HepG2 (cell line): ENCODE results near the gene AOX1. TPM values are rescaled to one million over a fixed set of nuclear protein-coding genes. Genes with fewer than 3 reads are reported as not detected.

Experiments used
- ADNP ChIP-seq: sonication (generic); formaldehyde crosslinking; IDR thresholded peaks from 2 replicates; pipeline ENCODE4 v1.4.0; 2020; ENCODE audit warnings: missing genetic modification reagents
- DPF2 ChIP-seq: sonication (generic); formaldehyde crosslinking; IDR thresholded peaks from 2 replicates; pipeline ENCODE4 v1.4.0; 2020; ENCODE audit warnings: mild to moderate bottlenecking, low read depth, missing genetic modification reagents, borderline replicate concordance
- EEA1 ChIP-seq: sonication (generic); formaldehyde crosslinking; IDR thresholded peaks from 2 replicates; pipeline ENCODE4 v1.5.1; 2020; ENCODE audit warnings: mild to moderate bottlenecking, missing genetic modification reagents, borderline replicate concordance
- FOXJ3 ChIP-seq: sonication (generic); formaldehyde crosslinking; IDR thresholded peaks from 2 replicates; pipeline ENCODE4 v1.4.0; 2020; ENCODE audit warnings: missing genetic modification reagents, mild to moderate bottlenecking, borderline replicate concordance
- HOMEZ ChIP-seq: IDR thresholded peaks from 2 replicates; pipeline ENCODE4 v1.6.1; 2016; ENCODE audit warnings: low read depth
- MED1 ChIP-seq: sonication (generic); formaldehyde crosslinking; IDR thresholded peaks from 2 replicates; pipeline ENCODE4 v1.4.0; 2020; ENCODE audit warnings: missing genetic modification reagents
- MEF2D ChIP-seq: sonication (generic); formaldehyde crosslinking; IDR thresholded peaks from 2 replicates; pipeline ENCODE4 v1.5.1; 2020; ENCODE audit warnings: mild to moderate bottlenecking, missing genetic modification reagents
- RBAK ChIP-seq: sonication (generic); formaldehyde crosslinking; IDR thresholded peaks from 2 replicates; pipeline ENCODE4 v1.5.1; 2020; ENCODE audit warnings: mild to moderate bottlenecking, missing genetic modification reagents
- RNF2 ChIP-seq: fragments of 450-650 bp; conservative IDR thresholded peaks from 2 replicates; pipeline ENCODE4 v1.6.1; 2016; ENCODE audit warnings: low read depth
- SOX13 ChIP-seq, 3 experiments: fragments of 450-650 bp in 1 of 3; sonication (generic) in 1 of 3; formaldehyde crosslinking in 1 of 3; IDR thresholded peaks in 2 of 3; conservative IDR thresholded peaks in 1 of 3; 2 replicates each; pipeline versions ENCODE4 v1.5.0 to v1.6.1; 2016 to 2020; ENCODE audit warnings: antibody characterized with exemption in 1 of 3, mild to moderate bottlenecking in 1 of 3, missing compliant biosample characterization in 1 of 3, missing genetic modification reagents in 1 of 3, moderate library complexity in 1 of 3
- TBX3 ChIP-seq: fragments of 450-650 bp; IDR thresholded peaks from 2 replicates; pipeline ENCODE4 v1.6.1; 2017; ENCODE audit warnings: antibody characterized with exemption, mild to moderate bottlenecking, inconsistent platforms, borderline replicate concordance
- ZBTB38 ChIP-seq: sonication (generic); formaldehyde crosslinking; IDR thresholded peaks from 2 replicates; pipeline ENCODE4 v1.5.1; 2020; ENCODE audit warnings: mild to moderate bottlenecking, missing genetic modification reagents
- ZFP62 ChIP-seq: sonication (generic); formaldehyde crosslinking; IDR thresholded peaks from 2 replicates; pipeline ENCODE4 v1.4.0; 2020; ENCODE audit warnings: missing genetic modification reagents
- ZNF263 ChIP-seq: sonication (generic); formaldehyde crosslinking; IDR thresholded peaks from 2 replicates; pipeline ENCODE4 v1.4.0; 2020; ENCODE audit warnings: missing genetic modification reagents
- ZNF317 ChIP-seq: sonication (generic); formaldehyde crosslinking; IDR thresholded peaks from 2 replicates; pipeline ENCODE4 v1.5.0; 2020; ENCODE audit warnings: mild to moderate bottlenecking, missing genetic modification reagents
- ZNF350 ChIP-seq: sonication (generic); formaldehyde crosslinking; IDR thresholded peaks from 2 replicates; pipeline ENCODE4 v1.4.0; 2020; ENCODE audit warnings: mild to moderate bottlenecking, low read depth, missing genetic modification reagents, borderline replicate concordance
- ZNF761 ChIP-seq: sonication (generic); formaldehyde crosslinking; conservative IDR thresholded peaks from 2 replicates; pipeline ENCODE4 v1.4.0; 2020; ENCODE audit warnings: mild to moderate bottlenecking, missing genetic modification reagents
- ZNF766 ChIP-seq: sonication (generic); formaldehyde crosslinking; IDR thresholded peaks from 2 replicates; pipeline ENCODE4 v1.5.0; 2020; ENCODE audit warnings: missing genetic modification reagents, borderline replicate concordance
- ZNF883 ChIP-seq: sonication (generic); formaldehyde crosslinking; IDR thresholded peaks from 2 replicates; pipeline ENCODE4 v1.5.1; 2020; ENCODE audit warnings: mild to moderate bottlenecking, missing genetic modification reagents; ENCODE audit errors: not compliant biosample characterization
- polyA plus RNA-seq, 8 experiments: library from polyadenylated mRNA; depleted of rRNA in 3 of 8; stranded (reverse) in 7 of 8; unstranded in 1 of 8; fragments of >200 nt; fragmentation: Illumina TruSeq in 4 of 8; extraction: Trizol in 4 of 8; gene quantifications; 2 replicates each; pipeline versions ENCODE4 v1.2.1 to v1.2.3, GENCODE V29; 2011 to 2016; ENCODE audit warnings: low read depth in 4 of 8, missing spikeins in 1 of 8, mixed read lengths in 1 of 8; ENCODE audit not compliant: insufficient read depth in 1 of 8
- total RNA-seq, 5 experiments: library from RNA; depleted of rRNA; stranded (reverse); fragments of >200 nt; fragmentation: Illumina TruSeq; extraction: Trizol; gene quantifications; 2 replicates each; pipeline ENCODE4 v1.2.3, GENCODE V29; 2016; ENCODE audit warnings: low read depth in 1 of 5
- TF ChIP-seq, protein P1 (sequence below): sonication (generic); formaldehyde crosslinking; conservative IDR thresholded peaks from 2 replicates; pipeline ENCODE4 v1.4.0; 2020; ENCODE audit warnings: mild to moderate bottlenecking, missing genetic modification reagents, moderate library complexity
- TF ChIP-seq, protein P2 (sequence below): IDR thresholded peaks from 2 replicates; pipeline ENCODE4 v1.6.1; 2016; ENCODE audit warnings: missing compliant biosample characterization, missing genetic modification reagents, borderline replicate concordance
- TF ChIP-seq, protein P3 (sequence below): sonication (generic); formaldehyde crosslinking; IDR thresholded peaks from 2 replicates; pipeline ENCODE4 v1.9.0; 2021; ENCODE audit warnings: missing genetic modification reagents, borderline replicate concordance

Gene AOX1
- total and polyA plus RNA-seq, 2 of the 13 experiments (the other 11 are each of a cell fraction or from before 2014, with no cell fraction given), result 9.2 to 18.0 TPM

DNA sequence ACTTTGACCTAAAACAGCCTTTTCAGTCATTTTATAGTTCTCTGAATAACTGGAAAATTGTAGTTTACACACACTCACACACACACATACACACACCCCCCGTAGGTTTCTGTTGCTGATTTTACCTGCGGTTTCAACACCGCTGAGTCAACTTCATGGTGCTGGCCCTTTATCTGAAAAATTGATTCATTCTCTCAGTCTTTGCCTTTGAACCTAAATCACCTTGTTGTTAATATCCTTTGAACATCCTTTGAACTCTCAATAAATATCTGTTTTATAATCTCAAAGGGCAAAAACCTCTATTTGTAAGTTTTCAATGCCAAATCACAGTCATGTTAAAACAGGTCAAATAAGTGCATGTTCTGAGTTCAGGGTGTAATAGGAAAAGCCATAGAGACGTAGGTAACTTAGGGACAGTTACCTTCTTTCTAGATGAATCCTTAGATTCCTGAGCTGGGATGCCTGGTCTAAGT lies 116.9 kb downstream of the AOX1 start (continued):
- TF ChIP-seq, protein P1, sequence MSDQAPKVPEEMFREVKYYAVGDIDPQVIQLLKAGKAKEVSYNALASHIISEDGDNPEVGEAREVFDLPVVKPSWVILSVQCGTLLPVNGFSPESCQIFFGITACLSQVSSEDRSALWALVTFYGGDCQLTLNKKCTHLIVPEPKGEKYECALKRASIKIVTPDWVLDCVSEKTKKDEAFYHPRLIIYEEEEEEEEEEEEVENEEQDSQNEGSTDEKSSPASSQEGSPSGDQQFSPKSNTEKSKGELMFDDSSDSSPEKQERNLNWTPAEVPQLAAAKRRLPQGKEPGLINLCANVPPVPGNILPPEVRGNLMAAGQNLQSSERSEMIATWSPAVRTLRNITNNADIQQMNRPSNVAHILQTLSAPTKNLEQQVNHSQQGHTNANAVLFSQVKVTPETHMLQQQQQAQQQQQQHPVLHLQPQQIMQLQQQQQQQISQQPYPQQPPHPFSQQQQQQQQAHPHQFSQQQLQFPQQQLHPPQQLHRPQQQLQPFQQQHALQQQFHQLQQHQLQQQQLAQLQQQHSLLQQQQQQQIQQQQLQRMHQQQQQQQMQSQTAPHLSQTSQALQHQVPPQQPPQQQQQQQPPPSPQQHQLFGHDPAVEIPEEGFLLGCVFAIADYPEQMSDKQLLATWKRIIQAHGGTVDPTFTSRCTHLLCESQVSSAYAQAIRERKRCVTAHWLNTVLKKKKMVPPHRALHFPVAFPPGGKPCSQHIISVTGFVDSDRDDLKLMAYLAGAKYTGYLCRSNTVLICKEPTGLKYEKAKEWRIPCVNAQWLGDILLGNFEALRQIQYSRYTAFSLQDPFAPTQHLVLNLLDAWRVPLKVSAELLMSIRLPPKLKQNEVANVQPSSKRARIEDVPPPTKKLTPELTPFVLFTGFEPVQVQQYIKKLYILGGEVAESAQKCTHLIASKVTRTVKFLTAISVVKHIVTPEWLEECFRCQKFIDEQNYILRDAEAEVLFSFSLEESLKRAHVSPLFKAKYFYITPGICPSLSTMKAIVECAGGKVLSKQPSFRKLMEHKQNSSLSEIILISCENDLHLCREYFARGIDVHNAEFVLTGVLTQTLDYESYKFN, result peak; percentile 94
- TF ChIP-seq HOMEZ (CRISPR knock-in tag), result peak; percentile 32; the same call in 1 of the 2 replicates
- no peak for TF ChIP-seq ZFP62 (CRISPR knock-in tag)
- TF ChIP-seq ZNF761 (CRISPR knock-in tag), result no peak
- TF ChIP-seq ZBTB38, result no peak
- no peak for TF ChIP-seq ADNP
- peak; percentile 76; the same call in 1 of the 2 replicates for TF ChIP-seq SOX13 (IDR thresholded peaks at IDR 0.05)
- peak in 1 of 2 experiments; percentile 88; a peak in 2 of 4 replicates for TF ChIP-seq SOX13 (CRISPR knock-in tag; conservative IDR thresholded peaks at IDR 0.05 in 1 of 2, IDR thresholded peaks at IDR 0.05 in 1 of 2)
- TF ChIP-seq DPF2 (CRISPR knock-in tag), result peak; percentile 73; the same call in 1 of the 2 replicates
- TF ChIP-seq, protein P2, sequence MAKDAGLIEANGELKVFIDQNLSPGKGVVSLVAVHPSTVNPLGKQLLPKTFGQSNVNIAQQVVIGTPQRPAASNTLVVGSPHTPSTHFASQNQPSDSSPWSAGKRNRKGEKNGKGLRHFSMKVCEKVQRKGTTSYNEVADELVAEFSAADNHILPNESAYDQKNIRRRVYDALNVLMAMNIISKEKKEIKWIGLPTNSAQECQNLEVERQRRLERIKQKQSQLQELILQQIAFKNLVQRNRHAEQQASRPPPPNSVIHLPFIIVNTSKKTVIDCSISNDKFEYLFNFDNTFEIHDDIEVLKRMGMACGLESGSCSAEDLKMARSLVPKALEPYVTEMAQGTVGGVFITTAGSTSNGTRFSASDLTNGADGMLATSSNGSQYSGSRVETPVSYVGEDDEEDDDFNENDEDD (CRISPR knock-in tag), result no peak
- no peak for TF ChIP-seq ZNF350 (CRISPR knock-in tag)
- TF ChIP-seq FOXJ3, result 0 out of 2 replicates have a peak, but pooled peaks have one; percentile 46
- TF ChIP-seq MEF2D (CRISPR knock-in tag), result no peak
- no peak for TF ChIP-seq ZNF263 (CRISPR knock-in tag)
- TF ChIP-seq, protein P3, sequence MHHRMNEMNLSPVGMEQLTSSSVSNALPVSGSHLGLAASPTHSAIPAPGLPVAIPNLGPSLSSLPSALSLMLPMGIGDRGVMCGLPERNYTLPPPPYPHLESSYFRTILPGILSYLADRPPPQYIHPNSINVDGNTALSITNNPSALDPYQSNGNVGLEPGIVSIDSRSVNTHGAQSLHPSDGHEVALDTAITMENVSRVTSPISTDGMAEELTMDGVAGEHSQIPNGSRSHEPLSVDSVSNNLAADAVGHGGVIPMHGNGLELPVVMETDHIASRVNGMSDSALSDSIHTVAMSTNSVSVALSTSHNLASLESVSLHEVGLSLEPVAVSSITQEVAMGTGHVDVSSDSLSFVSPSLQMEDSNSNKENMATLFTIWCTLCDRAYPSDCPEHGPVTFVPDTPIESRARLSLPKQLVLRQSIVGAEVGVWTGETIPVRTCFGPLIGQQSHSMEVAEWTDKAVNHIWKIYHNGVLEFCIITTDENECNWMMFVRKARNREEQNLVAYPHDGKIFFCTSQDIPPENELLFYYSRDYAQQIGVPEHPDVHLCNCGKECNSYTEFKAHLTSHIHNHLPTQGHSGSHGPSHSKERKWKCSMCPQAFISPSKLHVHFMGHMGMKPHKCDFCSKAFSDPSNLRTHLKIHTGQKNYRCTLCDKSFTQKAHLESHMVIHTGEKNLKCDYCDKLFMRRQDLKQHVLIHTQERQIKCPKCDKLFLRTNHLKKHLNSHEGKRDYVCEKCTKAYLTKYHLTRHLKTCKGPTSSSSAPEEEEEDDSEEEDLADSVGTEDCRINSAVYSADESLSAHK (CRISPR knock-in tag), result no peak
- TF ChIP-seq EEA1, result no peak
- TF ChIP-seq ZNF766 (CRISPR knock-in tag), result no peak
- no peak for TF ChIP-seq RBAK (CRISPR knock-in tag)
- TF ChIP-seq ZNF883 (CRISPR knock-in tag), result no peak
- TF ChIP-seq MED1 (CRISPR knock-in tag), result peak; percentile 69
- no peak for TF ChIP-seq RNF2
- peak; percentile 95 for TF ChIP-seq TBX3
- no peak for TF ChIP-seq ZNF317
